NCI-H82 treated with DMSO at 0.1 percent for 48 hours (cell line): ENCODE measurements around the gene ZNG1B.
"Not testable (repeated sequence)": the region's sequence is repeated elsewhere in the genome, so short reads cannot be mapped to it uniquely, and the experiment has no call there.

Experiments
- DNase-seq: peaks from one replicate; lab custom pipeline; 2025; ENCODE audit not compliant: unreplicated experiment; lab: John Stamatoyannopoulos, UW

The ZNG1B gene

DNA sequence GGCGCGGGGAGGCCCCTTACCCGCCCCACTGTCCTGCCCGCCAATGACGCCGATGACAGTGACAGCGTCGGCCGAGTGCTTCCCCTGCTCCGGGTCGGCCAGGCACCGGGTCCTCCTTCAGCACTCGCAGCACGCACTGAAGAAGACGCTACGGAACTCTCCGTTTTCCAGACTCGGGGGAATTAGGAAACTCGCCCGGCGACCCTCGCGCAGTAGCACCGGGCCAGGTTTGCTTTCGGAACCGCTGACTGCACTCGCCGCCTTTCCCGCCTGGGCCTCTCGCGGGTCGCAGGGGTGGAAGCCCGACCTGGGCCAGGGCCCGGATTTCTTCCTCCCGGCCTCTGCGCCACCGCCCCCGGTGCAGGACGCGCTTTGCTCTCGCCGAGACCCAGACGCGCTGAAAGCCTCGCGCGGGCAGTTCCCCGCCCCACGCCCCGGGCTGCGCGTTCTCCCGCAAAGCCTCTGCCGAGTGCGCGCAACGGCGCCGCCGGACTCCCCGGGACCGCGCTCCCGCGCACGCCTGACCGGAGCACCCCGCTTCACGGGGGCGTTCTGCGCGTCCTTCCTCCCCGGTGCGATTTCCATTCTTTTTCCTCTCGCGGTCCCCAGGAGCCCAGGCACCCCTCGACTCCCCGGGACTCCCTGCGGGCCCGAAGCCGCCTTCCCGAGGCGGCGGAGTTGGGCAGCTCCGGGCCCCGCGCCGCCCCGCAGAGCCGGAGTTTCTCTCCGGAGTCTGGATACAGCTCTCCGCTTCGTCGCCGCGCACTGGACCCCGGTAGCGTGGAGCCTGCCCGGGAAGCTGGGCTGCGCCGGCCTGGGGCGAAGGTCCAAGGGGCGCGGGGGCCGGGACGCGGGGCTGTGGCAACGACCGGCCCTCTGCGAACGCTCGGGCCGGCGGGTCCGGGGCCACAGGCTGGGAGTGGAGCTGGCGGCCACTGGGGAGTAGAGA lies 65.9 kb downstream of the ZNG1B start:
- not testable (repeated sequence) for DNase-seq

- not testable (repeated sequence) for DNase-seq
These were observed 66.6 kb downstream of the ZNG1B start for GRCh38 chr2:113504081-113504480.

- DNase-seq: not testable (repeated sequence)
These were observed 70.1 kb downstream of the ZNG1B start for GRCh38 chr2:113507394-113508140.

DNA sequence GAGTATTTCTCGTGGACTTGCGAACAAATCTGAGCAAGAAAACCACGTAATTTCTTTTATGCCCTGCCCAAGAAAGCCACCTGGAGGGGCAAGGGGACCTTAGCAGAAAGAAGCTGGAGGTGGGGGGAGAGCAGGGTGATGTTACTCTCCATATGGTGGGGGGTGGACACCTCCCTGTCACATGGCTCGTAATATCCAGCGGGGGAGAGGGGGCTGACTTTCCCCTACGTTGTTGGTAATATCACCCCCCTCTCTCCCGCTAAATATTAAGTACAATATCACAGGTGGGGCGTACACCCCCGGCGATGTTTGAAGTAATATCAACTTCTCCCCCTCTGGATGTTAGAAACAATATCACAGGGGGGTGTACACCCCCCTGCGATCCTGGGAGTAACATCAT lies 70.7 kb downstream of the ZNG1B start:
- not testable (repeated sequence) for DNase-seq

DNA sequence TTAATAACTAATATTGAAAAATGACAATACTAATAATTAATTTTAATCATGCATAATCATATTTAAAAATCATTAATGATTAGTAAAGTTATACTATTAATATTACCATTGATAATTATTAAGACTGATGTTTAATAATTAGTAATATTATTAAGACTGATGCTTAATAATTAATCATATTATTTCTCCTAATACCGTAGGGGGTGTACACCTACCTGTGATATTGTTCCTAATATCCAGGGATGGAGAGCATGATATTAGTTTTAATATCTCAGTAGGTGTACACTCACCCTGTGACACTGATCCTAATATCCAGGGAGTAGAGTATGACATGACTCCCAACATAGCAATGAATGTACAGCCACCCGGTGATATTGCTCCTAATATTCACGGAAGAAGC lies 73.4 kb downstream of the ZNG1B start:
- DNase-seq: not testable (repeated sequence)

GRCh38 chr2:113511859-113512258 lies 74.4 kb downstream of the ZNG1B start:
- not testable (repeated sequence) for DNase-seq

DNA sequence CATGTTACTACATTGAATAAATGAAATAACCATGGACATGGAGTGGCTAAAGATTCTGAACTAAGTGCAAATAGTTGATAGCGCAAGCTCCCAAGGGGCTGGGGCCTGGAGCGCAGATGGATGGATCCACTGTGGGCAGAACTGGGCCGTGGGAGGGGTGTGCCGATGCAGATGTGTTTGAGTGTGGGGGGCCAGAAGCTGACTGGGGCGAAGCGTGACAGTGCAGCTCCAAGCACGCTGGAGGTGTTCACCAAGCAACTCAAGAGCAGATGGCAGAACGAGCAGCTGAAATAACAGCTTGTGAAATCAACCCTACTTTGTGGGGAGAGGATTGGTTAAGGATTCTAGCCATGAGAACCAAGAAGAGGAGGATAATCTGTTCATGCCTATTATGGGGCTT lies 78.0 kb downstream of the ZNG1B start:
- DNase-seq: not testable (repeated sequence)

DNA sequence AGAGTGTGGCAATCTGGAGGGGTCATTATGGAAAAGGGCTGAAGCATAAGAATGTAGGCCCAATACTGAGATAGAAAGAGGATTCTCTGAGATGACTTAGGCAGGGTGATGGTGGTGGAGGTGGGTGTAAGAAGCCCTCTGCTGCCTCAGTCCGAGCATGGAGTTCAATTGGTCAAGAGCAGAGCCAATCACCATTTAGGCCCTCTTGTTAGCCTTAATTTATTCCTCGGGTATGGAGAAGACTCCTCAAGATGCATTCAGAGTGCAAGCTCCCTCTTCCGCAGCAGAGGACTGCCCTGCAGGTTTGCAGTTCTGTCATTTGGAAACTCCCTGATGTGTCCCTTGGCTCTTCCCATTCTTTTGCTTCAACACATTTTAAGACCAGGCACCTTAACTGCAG lies 78.5 kb downstream of the ZNG1B start:
- not testable (repeated sequence) for DNase-seq

- not testable (repeated sequence) for DNase-seq
These were observed 79.5 kb downstream of the ZNG1B start for GRCh38 chr2:113517025-113517424.

DNA sequence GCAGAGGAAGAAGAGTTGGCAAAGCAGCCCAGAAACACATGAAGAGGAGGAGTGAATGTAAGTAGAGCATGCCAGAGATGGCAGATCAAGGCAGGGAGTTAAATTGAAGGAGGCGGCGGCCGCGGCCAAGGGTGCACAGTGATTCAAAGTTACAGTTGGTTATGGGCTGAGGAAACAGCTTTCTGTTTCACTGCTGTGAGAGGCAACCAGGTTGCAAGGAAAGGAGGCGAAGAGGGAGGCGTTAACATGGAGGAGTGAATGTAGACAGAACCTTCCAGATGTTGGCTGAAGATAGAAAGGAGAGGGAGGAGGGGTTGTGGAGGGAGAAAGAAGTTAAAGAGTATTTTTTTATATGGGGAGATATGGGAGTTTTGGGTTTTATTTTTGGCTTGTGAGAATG lies 83.3 kb downstream of the ZNG1B start:
- not testable (repeated sequence) for DNase-seq

- DNase-seq: not testable (repeated sequence)
These were observed 84.0 kb downstream of the ZNG1B start for GRCh38 chr2:113521492-113521891.

DNA sequence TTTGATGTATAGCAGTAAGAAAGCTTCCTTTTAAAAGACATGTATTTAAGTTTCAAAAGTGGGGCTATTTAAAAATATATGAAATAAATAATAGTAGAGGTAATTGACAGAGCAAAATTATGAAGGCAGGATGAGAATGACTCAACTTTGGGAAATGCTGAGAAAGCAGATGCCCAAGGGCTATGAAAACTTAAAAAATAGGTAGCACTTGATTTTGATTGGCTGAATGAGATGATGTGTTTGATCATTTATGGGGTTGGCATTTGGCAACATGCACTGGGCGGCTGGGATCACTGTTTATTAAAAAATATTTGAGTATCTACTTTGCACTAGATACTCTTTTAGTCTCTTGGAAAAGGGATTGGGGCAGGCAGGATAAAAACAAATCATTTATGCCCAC lies 87.5 kb downstream of the ZNG1B start:
- DNase-seq: not testable (repeated sequence)

GRCh38 chr2:113527350-113528045 lies 90.0 kb downstream of the ZNG1B start:
- DNase-seq: not testable (repeated sequence)

DNA sequence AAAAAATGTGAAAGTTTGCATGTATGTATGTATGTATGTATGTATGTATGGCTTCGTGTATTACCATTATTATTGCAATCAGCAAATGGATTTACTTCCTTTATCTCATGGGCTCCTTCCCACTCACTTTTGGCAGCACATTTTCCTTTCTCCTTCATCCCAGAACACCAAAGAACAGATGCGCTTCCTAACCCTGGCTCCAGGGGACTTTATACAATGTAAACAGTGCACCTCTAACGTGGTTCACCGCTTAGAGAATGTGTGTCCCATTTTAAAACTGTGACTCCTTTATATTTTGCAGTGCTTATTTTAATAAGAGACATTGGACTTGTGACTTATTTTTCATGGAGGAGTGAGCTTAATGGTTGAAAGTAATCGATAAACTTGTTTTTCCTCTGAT lies 90.6 kb downstream of the ZNG1B start:
- DNase-seq: not testable (repeated sequence)

DNA sequence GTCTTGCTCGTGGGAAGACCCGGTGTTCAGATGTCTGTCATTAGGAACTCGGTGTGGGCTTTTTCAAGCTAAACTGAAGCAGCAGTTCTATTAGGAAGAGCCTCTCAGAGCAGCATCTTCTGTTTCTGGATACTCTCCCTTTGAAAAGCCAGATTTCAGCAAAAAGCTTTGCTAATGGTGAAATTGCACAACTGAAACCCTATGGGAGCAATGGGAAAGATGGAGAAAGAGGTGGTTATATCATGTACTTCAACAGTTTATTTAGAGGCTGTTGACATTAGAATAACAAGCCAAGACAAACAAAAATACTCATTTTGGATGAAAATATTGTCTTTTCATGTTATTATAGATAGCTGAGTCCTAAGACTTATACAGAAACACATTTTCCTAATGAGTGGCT lies 91.4 kb downstream of the ZNG1B start:
- DNase-seq: not testable (repeated sequence)

DNA sequence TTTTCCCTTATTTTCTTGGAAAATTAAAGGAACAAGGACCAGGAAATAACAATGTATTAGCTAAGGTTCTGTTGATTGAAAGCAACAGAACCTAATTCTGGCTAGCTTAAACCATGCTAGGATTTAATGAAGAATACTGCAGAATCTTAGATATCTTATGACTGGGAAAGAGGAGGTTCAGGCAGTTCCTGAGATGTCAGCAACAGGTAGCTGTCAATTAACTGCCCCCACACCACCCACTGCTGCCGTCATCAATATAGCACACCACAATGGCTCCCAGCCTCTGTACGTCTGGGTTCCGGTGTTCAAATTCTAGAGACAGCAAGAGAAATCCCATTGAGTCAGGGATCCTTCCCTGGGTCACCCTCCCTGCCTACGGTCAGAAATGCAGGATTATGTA lies 95.5 kb downstream of the ZNG1B start:
- not testable (repeated sequence) for DNase-seq

GRCh38 chr2:113536573-113536972 lies 99.1 kb downstream of the ZNG1B start:
- not testable (repeated sequence) for DNase-seq

DNA sequence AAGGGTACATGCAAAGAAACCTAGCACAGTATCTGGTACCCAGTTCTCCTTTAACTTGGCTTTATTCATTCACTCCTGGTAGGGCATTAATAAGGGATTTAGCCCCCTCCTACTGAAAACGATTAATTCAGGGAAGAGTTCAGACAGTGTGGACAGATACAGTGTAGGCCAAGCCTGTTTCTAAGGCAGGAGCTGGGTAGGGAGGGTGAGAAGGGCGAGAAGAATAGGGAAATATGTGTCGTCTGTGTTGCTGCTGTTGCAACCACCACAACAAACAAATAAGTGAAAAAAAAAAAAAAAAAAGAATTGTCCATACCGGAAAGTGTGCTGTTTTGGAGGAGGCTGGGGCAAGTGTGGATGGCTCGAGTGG lies 103.3 kb downstream of the ZNG1B start:
- DNase-seq: not testable (repeated sequence)

GRCh38 chr2:113541204-113541975 lies 103.9 kb downstream of the ZNG1B start:
- not testable (repeated sequence) for DNase-seq

DNA sequence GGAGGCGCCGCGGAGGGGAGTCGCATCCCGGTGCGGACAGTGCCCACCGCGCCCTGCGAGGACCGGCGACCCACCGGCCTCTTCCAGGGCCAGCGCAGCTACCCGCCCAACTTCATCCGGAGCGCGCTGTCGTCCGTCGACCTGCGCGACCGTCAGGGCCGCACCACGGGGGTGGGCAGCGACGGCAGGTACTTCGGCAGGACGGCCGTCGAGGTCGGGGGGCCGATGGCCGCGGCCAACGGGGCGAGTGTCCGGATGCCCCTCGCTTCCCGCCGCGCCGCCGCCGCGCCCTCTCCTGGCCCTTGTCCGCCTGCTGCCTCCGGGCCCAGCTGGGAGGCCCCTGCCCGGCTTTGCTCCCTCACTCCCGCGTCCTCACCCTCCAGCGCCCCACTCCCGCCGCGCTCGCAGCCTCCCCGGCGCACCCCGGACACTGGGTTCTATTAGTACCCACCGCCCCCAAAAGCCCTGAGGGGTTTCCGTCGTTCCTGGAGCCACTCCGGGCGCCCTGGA lies 104.5 kb downstream of the ZNG1B start:
- DNase-seq: not testable (repeated sequence)
